Suprapubic skin (tissue), 4 donors: ENCODE results near the gene RASA3.

Experiments
- CTCF ChIP-seq, 2 donors: fragments of 200-600 bp in 1 of 2; fragments of 450-650 bp in 1 of 2; sonication (generic) in 1 of 2; IDR thresholded peaks; one replicate each; pipeline ENCODE4 v1.5.1; 2016 to 2019; ENCODE audit warnings: antibody characterized with exemption in 2 of 2, mild to moderate bottlenecking in 1 of 2, moderate library complexity in 1 of 2
- POLR2A ChIP-seq, 2 donors: fragments of 450-650 bp; IDR thresholded peaks; one replicate each; pipeline ENCODE4 v1.6.1; 2017; ENCODE audit warnings: antibody characterized with exemption in 2 of 2, mild to moderate bottlenecking in 2 of 2, moderate library complexity in 2 of 2
- POLR2AphosphoS5 ChIP-seq, 3 donors: sonication (generic); formaldehyde crosslinking; IDR thresholded peaks; one replicate each; pipeline ENCODE4 v1.6.1; 2017; ENCODE audit warnings: antibody characterized with exemption in 3 of 3

GRCh38 chr13:113950451-113951245 is 181.8 kb downstream of the RASA3 start:
- no peak for TF ChIP-seq CTCF (IDR thresholded peaks at IDR 0.05)
- TF ChIP-seq POLR2AphosphoS5 (IDR thresholded peaks at IDR 0.05): no peak
- TF ChIP-seq POLR2A (IDR thresholded peaks at IDR 0.05): no peak
